A549 (cell line): Measurements from ENCODE around the gene ZNF793. TPM values are rescaled to one million over a fixed set of nuclear protein-coding genes. Genes with fewer than 3 reads are reported as not detected.

Experiments
- ATAC-seq, 2 experiments: fragments of 200-7000 bp in 1 of 2; fragments of >200 bp in 1 of 2; cut with Nextera tagmentation in 1 of 2; cut with Tn5 transposase in 1 of 2; 3 replicates each; pipeline versions ENCODE4 v1.8.0 to v1.9.1; 2018 to 2020; ENCODE audit warnings: mild to moderate bottlenecking in 1 of 2, moderate library complexity in 1 of 2
- CTCF ChIA-PET: fragments of 300-600 bp; sonication (Branson Sonifier 250); formaldehyde crosslinking; extraction: SDS; loops from one replicate; lab custom pipeline; 2021; ENCODE audit warnings: antibody characterized with exemption, inconsistent platforms; lab: Yijun Ruan, JAX
- POLR2A ChIA-PET: fragments of 350-600 bp; formaldehyde crosslinking; extraction: SDS; loops from one replicate; lab custom pipeline; 2021; ENCODE audit warnings: antibody characterized with exemption, inconsistent platforms; lab: Yijun Ruan, JAX
- DNase-seq, 2 experiments: peaks; one replicate each; pipeline versions ENCODE4 v3.0.0 to v3.0.0-alpha.2; 2011 to 2016; ENCODE audit warnings: low read depth in 1 of 2, low spot score in 1 of 2
- FAIRE-seq: peaks from 2 replicates; lab custom pipeline; 2011; peaks lifted over from hg19 to GRCh38; lab: Jason Lieb, UNC
- H3K27ac ChIP-seq, 2 experiments: fragments of >200 bp; sonication (Bioruptor Twin); formaldehyde crosslinking; 3 replicates each; pipeline ENCODE4 v1.5.1; 2016 to 2017
- H3K4me1 ChIP-seq: fragments of >200 bp; sonication (Bioruptor Twin); formaldehyde crosslinking; 3 replicates; pipeline ENCODE4 v1.6.1; 2016
- H3K4me2 ChIP-seq: fragments of >200 bp; sonication (Bioruptor Twin); formaldehyde crosslinking; 3 replicates; pipeline ENCODE4 v1.6.1; 2016
- H3K4me3 ChIP-seq: fragments of >200 bp; sonication (Bioruptor Twin); formaldehyde crosslinking; 3 replicates; pipeline ENCODE4 v1.5.1; 2016
- H3K9me3 ChIP-seq: fragments of >200 bp; sonication (Bioruptor Twin); formaldehyde crosslinking; 3 replicates; pipeline ENCODE4 v1.6.1; 2016
- ATOH8 ChIP-seq: fragments of 250-450 bp; sonication (Bioruptor Pico); IDR thresholded peaks from 2 replicates; pipeline ENCODE4 v1.5.0; 2020; ENCODE audit warnings: low read depth, mild to moderate bottlenecking, moderate library complexity
- CBX2 ChIP-seq: fragments of 200-600 bp; sonication (generic); IDR thresholded peaks from 2 replicates; pipeline ENCODE4 v1.6.1; 2016; ENCODE audit warnings: low read depth, mild to moderate bottlenecking, borderline replicate concordance
- CBX8 ChIP-seq: fragments of 200-600 bp; sonication (generic); IDR thresholded peaks from 2 replicates; pipeline ENCODE4 v1.6.1; 2016
- CEBPB ChIP-seq, 2 experiments: fragments of >200 bp in 1 of 2; sonication (Bioruptor Twin) in 1 of 2; formaldehyde crosslinking in 1 of 2; IDR thresholded peaks; 2 replicates each; pipeline ENCODE4 v1.6.1; 2012 to 2016
- CHD2 ChIP-seq: fragments of 150-350 bp; IDR thresholded peaks from 2 replicates; pipeline ENCODE4 v1.6.1; 2014; ENCODE audit warnings: low read length; ENCODE audit not compliant: partially characterized antibody
- ELK1 ChIP-seq: fragments of 150-350 bp; IDR thresholded peaks from 2 replicates; pipeline ENCODE4 v1.6.1; 2014; ENCODE audit warnings: low read depth, mild to moderate bottlenecking, low read length
- EP300 ChIP-seq, 2 experiments: fragments of >200 bp; sonication (Bioruptor Twin); formaldehyde crosslinking; IDR thresholded peaks; 2 replicates in 1 of 2; 3 replicates in 1 of 2; pipeline ENCODE4 v1.6.1; 2016 to 2017
- ESRRA ChIP-seq: fragments of 150-350 bp; IDR thresholded peaks from 2 replicates; pipeline ENCODE4 v1.6.1; 2014; ENCODE audit warnings: mild to moderate bottlenecking, low read length, borderline replicate concordance
- HES2 ChIP-seq: fragments of >200 bp; sonication (Bioruptor Twin); formaldehyde crosslinking; IDR thresholded peaks from 2 replicates; pipeline ENCODE4 v1.6.1; 2016
- HMGXB4 ChIP-seq: fragments of 250-450 bp; sonication (Bioruptor Pico); IDR thresholded peaks from 2 replicates; pipeline ENCODE4 v1.5.0; 2021; ENCODE audit warnings: mild to moderate bottlenecking, moderate library complexity, borderline replicate concordance
- JUN ChIP-seq, 2 experiments: fragments of >200 bp; sonication (Bioruptor Twin); formaldehyde crosslinking; IDR thresholded peaks; 2 replicates in 1 of 2; 3 replicates in 1 of 2; pipeline ENCODE4 v1.6.1; 2016 to 2017
- KDM1A ChIP-seq: fragments of 200-600 bp; sonication (generic); IDR thresholded peaks from 2 replicates; pipeline ENCODE4 v1.6.1; 2016; ENCODE audit warnings: low read depth, mild to moderate bottlenecking
- NPAS2 ChIP-seq: fragments of 250-450 bp; sonication (Bioruptor Pico); IDR thresholded peaks from 2 replicates; pipeline ENCODE4 v1.8.0; 2022; ENCODE audit warnings: mild to moderate bottlenecking, moderate library complexity, borderline replicate concordance
- PHF8 ChIP-seq: fragments of 200-600 bp; sonication (generic); IDR thresholded peaks from 2 replicates; pipeline ENCODE4 v1.6.1; 2016; ENCODE audit warnings: low read depth, mild to moderate bottlenecking, antibody characterized with exemption, moderate library complexity, borderline replicate concordance
- SMC3 ChIP-seq: fragments of >200 bp; sonication (Bioruptor Twin); formaldehyde crosslinking; IDR thresholded peaks from 3 replicates; pipeline ENCODE4 v1.6.1; 2018; ENCODE audit warnings: inconsistent platforms
- TP53 ChIP-seq: fragments of 250-450 bp; sonication (Bioruptor Pico); IDR thresholded peaks from 2 replicates; pipeline ENCODE4 v1.5.0; 2021; ENCODE audit warnings: mild to moderate bottlenecking, moderate library complexity
- ZFP36 ChIP-seq: fragments of 450-650 bp; IDR thresholded peaks from 2 replicates; pipeline ENCODE4 v1.6.1; 2014; ENCODE audit warnings: borderline replicate concordance; ENCODE audit not compliant: partially characterized antibody
- ZNF302 ChIP-seq: fragments of 250-450 bp; sonication (Bioruptor Pico); IDR thresholded peaks from 2 replicates; pipeline ENCODE4 v1.9.0; 2021; ENCODE audit warnings: inconsistent platforms, mild to moderate bottlenecking, moderate library complexity
- ZSCAN20 ChIP-seq: fragments of 250-450 bp; sonication (Bioruptor Pico); IDR thresholded peaks from 2 replicates; pipeline ENCODE4 v1.8.0; 2022; ENCODE audit warnings: mild to moderate bottlenecking, moderate library complexity
- WGBS: methylation state at CpG from one replicate; pipeline ENCODE4 v1.1.6; 2017; ENCODE audit errors: missing lambda C conversion rate; 5-methylcytosine and 5-hydroxymethylcytosine counted together
- polyA minus RNA-seq: library from RNA; depleted of rRNA, polyadenylated mRNA; stranded (reverse); fragments of >200 nt; gene quantifications from 2 replicates; pipeline ENCODE4 v1.2.3, GENCODE V29; 2011; rRNA and poly(A)+ RNA removed
- polyA plus RNA-seq, 4 experiments: library from polyadenylated mRNA; depleted of rRNA in 3 of 4; stranded (reverse); fragments of >200 nt; fragmentation: RNase III in 1 of 4; extraction: RNeasy Plus Mini Kit Qiagen cat#74134 plus additional on column Dnase treatment in 1 of 4; gene quantifications; 2 replicates in 3 of 4; 3 replicates in 1 of 4; pipeline ENCODE4 v1.2.3, GENCODE V29; 2011 to 2017

The ZNF793 gene
- polyA plus RNA-seq (2011; rRNA removed) (0.12 and 0.16 TPM in 2 replicates), polyA plus RNA-seq (2017; fragmentation: RNase III; extraction: RNeasy Plus Mini Kit Qiagen cat#74134 plus additional on column Dnase treatment) (0.04 to 0.17 TPM (median 0.07 TPM) in 3 replicates), polyA minus RNA-seq (0.29 TPM in 2 replicates)
- 0.01 and 0.03 TPM in 2 replicates for polyA plus RNA-seq (2012; cell fraction: cytosol; rRNA removed)
- 0.11 and 0.17 TPM in 2 replicates for polyA plus RNA-seq (2012; cell fraction: nucleus; rRNA removed)

- CTCF ChIA-PET = no interaction called here
- peak within 1 kb of the TSS; percentile 20; the same call in 1 of the 3 replicates for H3K4me3 ChIP-seq
- no peak for TF ChIP-seq CBX2
- no peak for TF ChIP-seq SMC3
- no peak for TF ChIP-seq CBX8
- TF ChIP-seq TP53 (CRISPR knock-in tag) = no peak
- no peak for TF ChIP-seq JUN (IDR thresholded peaks at IDR 0.05)
- TF ChIP-seq CHD2 = no peak
- TF ChIP-seq, all 56 proteins: peak for 0
- Histone ChIP-seq H3K9me3 (peaks cover 96% of the 10 kb centered on the region), H3K4me1 (no peaks in the 10 kb centered on the region), H3K4me2 (no peak within 1 kb of the TSS), H3K27ac (no peak within 1 kb of the TSS)
- DNase-seq (peak in 1 of 2 experiments; percentile 21), FAIRE-seq (no peak), ATAC-seq (peak in 1 of 2 experiments; percentile 21; a peak in 2 of 6 replicates)
- POLR2A ChIA-PET = no interaction called here
- WGBS = 33% methylated on average over 40 of the region's 40 CpGs
These were observed at the start of gene ZNF793 for GRCh38 chr19:37506387-37507166. TSS of gene ZNF793 (plus strand) at chr19:37506939. CDS start at chr19:37523440, 16,501 bp downstream.

GRCh38 chr19:37466277-37466797 lies 40.4 kb upstream of the ZNF793 start:
- Histone ChIP-seq H3K27ac (peak overlapping the region; percentile 80 to 87), H3K4me3 (peak overlapping the region; percentile 63), H3K4me1 (no peaks in the 10 kb centered on the region), H3K9me3 (peaks cover 80% of the 10 kb centered on the region), H3K4me2 (peak overlapping the region; percentile 72)
- ChIA-PET CTCF (no interaction called here), POLR2A (interaction anchor here (1.6 kb wide), 1 partner anchor 313 kb away, joined by 6 read pairs; the partner anchor contains the start of gene ZNF573)
- ATAC-seq (no peak), FAIRE-seq (peak; percentile 95), DNase-seq (no peak)
- WGBS = 52% methylated on average over 25 of the region's 25 CpGs
- TF ChIP-seq ESRRA (no peak), ZFP36 (no peak), CEBPB (IDR thresholded peaks at IDR 0.05) (no peak), HES2 (no peak), ELK1 (no peak), JUN (IDR thresholded peaks at IDR 0.05) (no peak), CBX2 (no peak)

- Histone ChIP-seq H3K4me2 (peak within 1 kb of the TSS; percentile 72), H3K4me1 (no peaks in the 10 kb centered on the region), H3K27ac (peak within 1 kb of the TSS; percentile 80 to 87), H3K4me3 (peak within 1 kb of the TSS; percentile 63), H3K9me3 (peaks cover 80% of the 10 kb centered on the region)
- peak; percentile 100 for FAIRE-seq
- ChIA-PET POLR2A (interaction anchor here (0.9 to 1.6 kb wide), 5 partner anchors 96 to 977 kb away, joined by 5 to 7 read pairs (median 6); partner anchors contain the start of genes ZNF527, ZNF540, ZNF566 and ZNF571), CTCF (interaction anchor here (0.6 kb wide), 2 partner anchors 29 to 506 kb away, joined by 4 read pairs; no protein-coding TSS in a partner anchor)
- DNase-seq = peak; percentile 88 to 99
- ATAC-seq = peak; percentile 82 to 86
- WGBS = 2% methylated on average over 62 of the region's 62 CpGs
- TF ChIP-seq ATOH8 (CRISPR knock-in tag) (no peak), EP300 (IDR thresholded peaks at IDR 0.05) (no peak), ZNF302 (CRISPR knock-in tag) (no peak), ZSCAN20 (no peak), NPAS2 (CRISPR knock-in tag) (no peak), HMGXB4 (CRISPR knock-in tag) (no peak), KDM1A (no peak), PHF8 (peak; percentile 70; the same call in 1 of the 2 replicates), JUN (IDR thresholded peaks at IDR 0.05) (peak; percentile 12 to 91; a peak in 3 of 5 replicates), CBX2 (no peak), HES2 (no peak)
These were observed 39.7 kb upstream of the ZNF793 start, which contains the start of gene ZNF569 for GRCh38 chr19:37466798-37467607. TSS of gene ZNF569 (minus strand) at chr19:37467444. CDS start at chr19:37444921, 22,523 bp downstream.
